ENCODE results near the gene E4F1. TPM values are rescaled to one million over a fixed set of nuclear protein-coding genes. Genes with fewer than 3 reads are reported as not detected.

Gene E4F1
- total and polyA plus RNA-seq, 2 of the 13 experiments (the other 11 are each of a cell fraction or from before 2014, with no cell fraction given): 13.8 to 19.5 TPM

GRCh38 chr16:2177101-2177500 is 46.3 kb upstream of the E4F1 start:
- no peaks in the 10 kb centered on the region for H4K20me1 ChIP-seq (ENCODE audit: insufficient read depth, low read length)
- H3K4me3 ChIP-seq (replicated peaks in 1 of 3; ENCODE audit: insufficient read depth in 1 of 3, low read depth in 2 of 3, low read length in 3 of 3): no peak overlapping the region
- BruUV-seq (replicated peaks): no TSS peak
- peaks cover 7 to 26% of the 10 kb centered on the region in 2 experiments; a peak in 2 of 5 replicates for H3K36me3 ChIP-seq (replicated peaks in 1 of 2; ENCODE audit: control insufficient read depth in 1 of 2, insufficient read depth in 2 of 2, low read length in 2 of 2)
- TF ChIP-seq MXI1 (IDR thresholded peaks at IDR 0.05; ENCODE audit: borderline replicate concordance, low read depth, low read length) (no peak), POLR2G (IDR thresholded peaks at IDR 0.05; ENCODE audit: low read depth, low read length) (0 out of 2 replicates have a peak, but pooled peaks have one; percentile 21), HOXD1 (CRISPR knock-in tag; IDR thresholded peaks at IDR 0.05) (no peak)
- CTCF ChIA-PET (ENCODE audit: low intra/inter-chr PET ratio, low total read pairs): no interaction called here
- DNase-seq (ENCODE audit: low spot score) (no peak), ATAC-seq (no peak), FAIRE-seq (no peak)
- 96% methylated on average over 13 of the region's 18 CpGs for WGBS (ENCODE audit: low lambda C conversion rate)
- intact Hi-C loops (cut with micrococcal nuclease; ENCODE audit: unreplicated experiment) (no loop called here), in situ Hi-C loops (cut with HindIII; ENCODE audit: extremely low pct_ligation_motif_present, low pct_unique_long_range_greater_than_20kb) (no loop called here)
- H3K9ac ChIP-seq (ENCODE audit: insufficient read depth, low read depth, low read length): no peak overlapping the region
- peaks cover 6% of the 10 kb centered on the region for H3K4me1 ChIP-seq (ENCODE audit: insufficient read depth, low read length)
- H3K4me2 ChIP-seq (ENCODE audit: low read depth, low read length): no peak overlapping the region
- no peak overlapping the region for H2AFZ ChIP-seq (ENCODE audit: low read length)
- POLR2A ChIA-PET: interaction anchor here (1.1 to 1.7 kb wide), 2 partner anchors 19 to 22 kb away, joined by 3 to 5 read pairs; partner anchors contain the start of gene TRAF7
- no peak overlapping the region for H3K27ac ChIP-seq (ENCODE audit: extremely low read length, insufficient read depth, low read length)
- H3K27me3 ChIP-seq (ENCODE audit: control insufficient read depth in 1 of 2, insufficient read depth in 2 of 2, low read length in 2 of 2): no peaks in the 10 kb centered on the region
- H3K79me2 ChIP-seq (ENCODE audit: insufficient read depth, low read length): no peaks in the 10 kb centered on the region
- H3K9me3 ChIP-seq (ENCODE audit: low read length): no peaks in the 10 kb centered on the region

GRCh38 chr16:2177561-2177960 is 45.8 kb upstream of the E4F1 start:
- Histone ChIP-seq H3K4me1 (ENCODE audit: insufficient read depth, low read length) (peaks cover 10% of the 10 kb centered on the region), H3K9me3 (ENCODE audit: low read length) (no peaks in the 10 kb centered on the region), H3K9ac (ENCODE audit: insufficient read depth, low read depth, low read length) (no peak overlapping the region), H4K20me1 (ENCODE audit: insufficient read depth, low read length) (no peaks in the 10 kb centered on the region), H3K27me3 (ENCODE audit: control insufficient read depth in 1 of 2, insufficient read depth in 2 of 2, low read length in 2 of 2) (no peaks in the 10 kb centered on the region), H3K4me2 (ENCODE audit: low read depth, low read length) (no peak overlapping the region), H3K36me3 (replicated peaks in 1 of 2; ENCODE audit: control insufficient read depth in 1 of 2, insufficient read depth in 2 of 2, low read length in 2 of 2) (peaks cover 7 to 26% of the 10 kb centered on the region in 2 experiments; a peak in 2 of 5 replicates), H3K79me2 (ENCODE audit: insufficient read depth, low read length) (no peaks in the 10 kb centered on the region), H2AFZ (ENCODE audit: low read length) (no peak overlapping the region), H3K4me3 (replicated peaks in 1 of 3; ENCODE audit: insufficient read depth in 1 of 3, low read depth in 2 of 3, low read length in 3 of 3) (no peak overlapping the region), H3K27ac (ENCODE audit: extremely low read length, insufficient read depth, low read length) (no peak overlapping the region)
- no peak for FAIRE-seq
- ChIA-PET POLR2A (interaction anchor here (1.1 to 1.7 kb wide), 2 partner anchors 19 to 22 kb away, joined by 3 to 5 read pairs; partner anchors contain the start of gene TRAF7), CTCF (ENCODE audit: low intra/inter-chr PET ratio, low total read pairs) (no interaction called here)
- in situ Hi-C loops (cut with HindIII; ENCODE audit: extremely low pct_ligation_motif_present, low pct_unique_long_range_greater_than_20kb): no loop called here
- DNase-seq (ENCODE audit: low spot score): no peak
- ATAC-seq: no peak
- 95% methylated on average over 18 of the region's 20 CpGs for WGBS (ENCODE audit: low lambda C conversion rate)
- intact Hi-C loops (cut with micrococcal nuclease; ENCODE audit: unreplicated experiment): no loop called here
- TSS peak; percentile 79 for BruUV-seq (replicated peaks)
- TF ChIP-seq ZBTB2 (CRISPR knock-in tag; IDR thresholded peaks at IDR 0.05; ENCODE audit: low read depth) (no peak), ZNF788 (CRISPR knock-in tag; IDR thresholded peaks at IDR 0.05; ENCODE audit: borderline replicate concordance) (no peak), ZMAT5 (CRISPR knock-in tag; IDR thresholded peaks at IDR 0.05; ENCODE audit: borderline replicate concordance, low read depth) (no peak), ZFP62 (CRISPR knock-in tag; IDR thresholded peaks at IDR 0.05) (no peak), ZBTB39 (CRISPR knock-in tag; IDR thresholded peaks at IDR 0.05) (no peak), RBFOX2 (IDR thresholded peaks at IDR 0.05; ENCODE audit: low read depth, low read length) (0 out of 2 replicates have a peak, but pooled peaks have one; percentile 11), CBFB (CRISPR knock-in tag; IDR thresholded peaks at IDR 0.05) (no peak), ETV6 (CRISPR knock-in tag; conservative IDR thresholded peaks at IDR 0.05) (no peak), SALL1 (CRISPR knock-in tag; IDR thresholded peaks at IDR 0.05) (no peak), AGO2 (optimal IDR thresholded peaks at IDR 0.05; ENCODE audit: low read depth, low read length) (peak; percentile 16)
